DMS114 treated with DMSO at 0.1 percent for 48 hours (cell line): Measurements from ENCODE around the gene CXCL17.
"Not testable (repeated sequence)": the region's sequence is repeated elsewhere in the genome, so short reads cannot be mapped to it uniquely, and the experiment has no call there.

Experiments used
- DNase-seq: peaks from one replicate; lab custom pipeline; 2025; ENCODE audit not compliant: unreplicated experiment; lab: John Stamatoyannopoulos, UW

CXCL17 gene

DNA sequence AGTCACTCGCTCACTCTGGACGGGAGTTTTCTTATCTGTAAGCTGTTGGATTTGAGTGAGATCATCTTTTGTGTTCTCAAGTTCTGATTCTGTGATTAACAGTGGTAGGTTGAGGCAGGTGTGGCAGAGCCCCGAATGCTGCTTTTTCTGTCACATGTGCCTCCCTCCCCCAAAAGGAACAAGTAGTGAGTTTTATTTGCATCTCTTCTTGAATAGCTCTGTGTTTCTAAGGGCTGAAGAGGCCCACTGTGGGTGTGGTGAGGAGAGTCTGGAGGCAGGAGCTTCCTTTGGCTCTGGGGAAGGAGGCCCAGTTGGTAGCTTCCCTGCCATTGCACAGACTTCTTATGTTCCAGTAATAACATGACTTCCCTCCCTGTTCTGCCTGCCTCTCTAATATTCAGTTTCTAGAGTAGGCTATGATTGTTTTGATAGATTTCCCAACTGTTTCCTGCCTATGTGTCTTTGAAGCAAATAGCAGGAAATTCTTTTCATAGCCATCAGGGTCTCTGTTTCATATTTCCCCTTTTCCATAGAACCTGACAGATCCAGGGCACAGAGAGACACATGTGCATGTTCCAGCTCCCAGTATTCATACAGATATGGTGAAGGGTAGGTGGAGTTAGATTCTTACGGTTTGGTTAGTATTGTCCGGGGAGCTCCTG, 23.9 kb upstream of the CXCL17 start:
- DNase-seq, result no peak

DNA sequence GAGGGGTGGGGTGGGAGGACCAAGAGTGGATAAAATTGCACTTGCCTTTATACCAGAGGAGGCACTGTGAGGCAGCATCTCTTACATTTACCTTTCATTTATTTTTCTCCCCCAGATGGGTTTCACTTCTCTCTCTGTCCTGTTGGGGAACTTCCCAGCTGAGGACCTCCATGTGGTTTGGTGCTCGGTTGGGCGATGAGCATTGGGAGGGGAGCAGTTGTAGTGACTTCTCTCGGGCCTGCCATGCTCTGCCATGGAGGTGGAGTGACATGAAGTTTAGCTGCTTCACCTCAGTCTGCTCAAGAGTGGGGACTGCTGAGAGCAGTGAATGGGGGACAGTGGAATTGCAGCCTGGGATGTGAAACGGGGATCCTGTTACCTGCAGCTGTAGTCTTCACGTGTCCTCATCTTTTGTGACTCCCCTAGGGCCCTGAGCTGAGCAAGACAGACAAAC, 23.1 kb upstream of the CXCL17 start:
- no peak for DNase-seq

DNA sequence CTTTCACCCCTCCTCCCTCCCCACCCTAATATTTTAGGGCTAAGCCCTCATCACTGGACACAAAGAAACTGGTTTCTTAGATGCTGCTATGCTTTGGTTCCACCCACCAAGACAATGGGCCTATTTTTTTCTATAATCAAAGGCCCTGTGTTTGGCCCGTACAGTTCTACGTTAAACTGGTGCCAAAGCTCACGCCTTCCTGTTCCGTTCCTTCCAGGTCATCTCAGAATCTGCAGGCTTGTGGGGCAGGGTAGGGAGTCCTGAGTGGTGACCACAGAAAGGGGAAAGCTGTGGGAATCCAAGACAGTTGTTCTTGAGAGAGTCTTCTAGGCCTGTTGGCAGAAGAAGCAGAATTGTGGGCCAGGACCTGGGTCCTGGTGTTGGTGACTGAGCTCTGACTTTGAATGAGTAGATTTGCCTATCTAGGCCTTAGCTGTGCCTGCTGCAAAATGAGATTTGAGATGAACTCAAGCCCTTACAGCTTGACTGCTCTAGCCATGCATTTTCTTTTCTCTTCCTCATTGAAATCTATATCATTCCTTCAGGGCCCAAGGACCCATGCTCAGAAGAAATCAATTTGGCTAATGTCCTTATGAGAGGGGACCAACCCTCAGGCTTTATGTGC, 19.1 kb upstream of the CXCL17 start:
- DNase-seq, result no peak

DNA sequence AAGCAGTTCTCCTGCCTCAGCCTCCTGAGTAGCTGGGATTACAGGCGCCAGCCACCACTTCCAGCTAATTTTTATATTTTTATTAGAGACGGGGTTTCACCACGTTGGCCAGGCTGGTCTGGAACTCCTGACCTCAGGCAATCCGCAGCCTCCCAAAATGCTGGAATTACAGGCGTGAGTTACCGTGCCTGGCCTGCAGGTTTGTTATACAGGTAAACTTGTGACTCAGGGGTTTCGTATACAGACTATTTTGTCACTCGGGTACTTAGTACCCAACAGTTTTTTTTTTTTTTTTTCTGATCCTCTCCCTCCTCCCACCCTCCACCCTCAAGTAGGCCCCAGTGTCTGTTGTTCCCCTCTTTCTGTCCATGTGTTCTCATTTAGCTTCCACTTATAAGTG, 18.5 kb upstream of the CXCL17 start:
- not testable (repeated sequence) for DNase-seq

DNA sequence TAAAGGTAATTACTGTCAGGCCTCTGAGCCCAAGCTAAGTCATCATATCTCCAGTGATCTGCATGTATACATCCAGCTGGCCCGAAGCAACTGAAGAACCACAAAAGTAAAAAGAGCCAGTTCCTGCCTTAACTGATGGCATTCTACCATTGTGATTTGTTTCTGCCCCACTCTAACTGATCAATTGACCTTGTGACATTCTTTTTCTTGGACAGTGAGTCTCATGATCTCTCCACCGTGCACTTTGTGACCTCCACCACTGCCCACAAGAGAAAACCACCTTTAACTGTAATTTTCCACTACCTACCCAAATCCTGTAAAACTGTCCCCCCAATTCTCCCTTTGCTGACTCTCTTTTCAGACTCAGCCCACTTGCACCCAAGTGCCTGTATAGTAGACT, 17.2 kb upstream of the CXCL17 start:
- DNase-seq, result no peak

DNA sequence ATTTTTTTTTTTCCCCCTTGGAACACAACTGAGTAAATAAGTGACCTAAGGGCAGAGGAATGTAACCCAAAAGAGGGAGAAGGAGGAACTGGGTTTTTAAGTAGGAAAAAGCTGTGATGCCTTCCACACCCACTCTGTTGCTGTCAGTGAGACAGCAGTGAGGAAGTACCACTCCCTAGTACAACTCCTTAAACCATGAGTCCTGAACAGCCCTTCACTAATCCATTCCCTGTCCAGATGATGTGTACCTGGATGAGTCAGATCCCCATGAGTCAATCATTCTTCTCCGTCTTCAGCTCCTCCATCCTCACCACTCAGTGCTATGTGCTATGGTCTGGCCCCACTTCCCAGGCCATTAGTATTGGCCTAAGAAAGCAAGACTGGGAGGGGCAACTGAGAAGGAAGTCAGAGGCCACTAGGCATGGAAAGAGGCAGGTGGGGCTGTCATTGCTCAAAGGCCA, 12.9 kb upstream of the CXCL17 start:
- no peak for DNase-seq

DNA sequence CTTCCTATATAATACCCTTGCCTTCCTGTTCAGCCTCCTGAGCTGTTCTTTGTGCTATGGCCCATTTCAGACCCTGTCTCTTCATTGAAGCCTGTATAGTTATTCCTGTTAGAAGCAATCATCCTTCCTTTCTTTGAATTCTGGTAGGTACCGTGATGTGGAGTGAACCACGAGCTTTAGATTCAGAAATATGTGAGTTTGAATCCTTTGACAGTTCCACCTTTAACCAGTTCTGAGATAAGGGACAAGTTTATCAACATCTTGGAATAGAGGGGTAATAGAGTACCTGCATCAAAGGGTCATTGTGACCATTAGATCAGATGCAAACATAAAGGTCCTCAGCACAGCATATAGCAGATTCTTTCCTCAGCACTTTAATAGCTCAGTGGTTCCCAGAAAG, 12.3 kb upstream of the CXCL17 start:
- no peak for DNase-seq

DNA sequence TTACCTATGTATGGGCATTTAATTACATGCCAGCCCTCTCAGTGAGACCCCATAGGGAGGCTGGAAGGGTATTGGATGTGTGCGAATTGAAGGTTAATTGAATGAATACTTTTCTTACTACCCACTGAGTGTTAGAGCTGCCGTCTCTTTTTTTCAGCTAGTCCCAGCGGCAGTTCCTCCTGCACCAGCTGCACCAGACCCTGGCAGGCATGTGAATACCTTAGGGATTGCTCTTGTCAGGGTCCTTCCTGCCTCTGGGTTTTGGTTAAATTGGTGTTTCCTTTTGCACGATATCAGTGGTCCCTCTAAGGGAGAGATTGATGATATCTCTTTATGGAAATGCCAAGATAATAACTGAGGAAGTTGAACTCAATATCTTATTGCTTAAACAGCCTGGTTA, 9.8 kb upstream of the CXCL17 start:
- no peak for DNase-seq

DNA sequence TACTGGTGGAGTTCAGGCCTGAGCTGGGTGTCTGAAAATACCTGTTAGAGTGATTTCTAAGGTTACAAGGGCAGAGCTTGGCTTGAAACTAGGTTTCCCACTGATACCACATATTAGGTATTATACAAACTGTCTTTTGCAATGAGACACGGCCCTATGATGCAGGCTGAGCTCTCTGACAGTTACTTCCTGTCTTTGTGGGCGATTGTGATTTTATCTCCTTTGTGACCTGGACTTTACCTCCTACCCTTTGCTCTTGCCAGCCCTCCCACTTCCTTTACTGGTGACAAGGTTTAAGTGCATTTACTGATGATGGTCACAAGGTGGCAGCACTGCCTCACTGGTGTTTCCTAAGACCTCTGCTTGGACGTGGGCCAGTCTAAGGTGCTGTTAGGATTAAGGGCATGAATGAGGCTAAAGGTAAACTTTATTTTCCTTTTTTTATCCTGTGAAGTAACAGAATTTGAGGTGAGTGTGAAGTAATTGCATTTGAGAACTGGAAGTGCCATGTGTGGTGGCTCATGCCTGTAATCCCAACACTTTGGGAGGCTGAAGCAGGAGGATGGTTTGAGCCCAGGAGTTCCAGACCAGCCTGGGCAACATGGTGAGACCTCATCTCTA, 7.7 kb upstream of the CXCL17 start:
- DNase-seq, result peak; percentile 58

DNA sequence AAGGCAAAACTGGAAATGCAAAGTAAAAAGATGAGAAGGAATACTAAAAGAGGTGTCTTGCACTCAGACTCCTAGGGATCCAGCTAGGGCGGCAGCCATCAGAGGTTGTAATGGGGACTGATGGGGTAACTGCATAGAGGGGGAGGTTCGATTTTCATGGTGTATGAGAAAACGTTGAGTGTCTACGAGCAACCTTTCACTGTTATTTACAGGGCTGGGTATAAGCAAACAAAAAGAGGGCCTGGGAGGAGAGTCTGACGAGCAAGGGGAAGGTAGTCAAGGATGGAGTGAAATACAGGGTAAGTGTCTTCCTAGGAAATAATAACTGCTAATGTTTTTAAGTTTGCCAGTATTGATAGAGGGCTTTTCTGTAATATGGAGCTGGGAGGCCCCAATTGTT, 5.6 kb upstream of the CXCL17 start:
- not testable (repeated sequence) for DNase-seq

DNA sequence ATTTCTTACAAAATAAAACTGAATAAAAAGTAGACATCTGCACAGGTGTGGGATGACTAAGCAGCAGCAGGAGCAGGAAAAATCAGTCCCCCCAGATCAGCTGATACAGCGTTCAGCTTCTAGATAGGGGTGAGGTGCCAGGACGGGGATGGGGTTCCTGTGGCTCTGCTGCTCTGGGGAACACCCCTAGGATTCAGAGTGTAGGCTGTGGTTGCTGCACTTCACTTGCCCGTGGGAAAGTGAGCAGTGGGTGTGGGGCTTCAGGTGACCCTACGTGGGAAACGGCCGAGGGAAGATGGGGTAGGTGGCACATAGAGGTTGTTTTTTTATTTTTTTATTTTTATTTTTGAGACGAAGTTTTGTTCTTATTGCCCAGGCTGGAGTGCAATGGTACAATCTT, 3.2 kb upstream of the CXCL17 start:
- DNase-seq, result no peak

DNA sequence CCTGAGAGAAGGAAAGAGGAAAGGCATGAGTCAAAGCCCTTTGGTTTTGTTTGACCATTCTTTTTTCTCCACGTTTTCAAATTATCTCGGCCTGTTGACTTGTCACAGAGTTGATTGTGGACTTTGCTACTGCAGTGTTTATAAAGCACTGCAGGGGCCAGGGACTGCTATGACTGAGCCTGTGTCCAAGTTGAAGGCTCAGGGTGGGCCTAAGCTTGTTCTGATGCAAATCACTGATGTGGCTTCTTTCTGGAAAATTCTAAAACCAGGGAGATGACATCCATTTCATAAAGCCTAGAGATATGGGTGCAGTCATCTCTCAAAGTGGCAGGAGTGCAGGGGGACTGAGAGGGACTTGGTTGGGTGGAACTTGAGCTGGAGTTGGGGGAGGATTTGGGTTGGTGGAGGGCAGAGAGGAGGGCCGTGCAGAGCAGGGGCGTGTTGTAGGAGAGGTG, 1.2 kb upstream of the CXCL17 start:
- no peak for DNase-seq

DNA sequence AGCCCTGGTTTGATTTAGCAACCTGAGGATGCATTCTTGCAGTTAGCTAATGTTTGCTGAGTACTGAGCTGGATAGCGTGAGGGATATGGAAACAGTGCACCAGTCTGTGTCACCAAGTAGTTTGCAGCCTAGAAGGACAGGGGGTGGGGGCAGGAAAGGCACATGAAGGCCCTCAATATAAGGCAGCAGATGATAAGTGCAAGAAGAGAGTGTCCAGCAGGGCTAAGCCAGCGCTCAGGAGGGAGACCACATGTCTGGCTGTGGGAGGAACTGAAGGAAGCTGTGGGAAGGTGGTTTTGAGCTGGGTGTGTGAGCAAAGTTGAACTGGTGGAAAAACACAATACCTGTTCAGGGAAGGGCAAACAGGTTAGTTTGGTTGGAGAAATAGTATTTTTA, 1.7 kb downstream of the CXCL17 start:
- no peak for DNase-seq

DNA sequence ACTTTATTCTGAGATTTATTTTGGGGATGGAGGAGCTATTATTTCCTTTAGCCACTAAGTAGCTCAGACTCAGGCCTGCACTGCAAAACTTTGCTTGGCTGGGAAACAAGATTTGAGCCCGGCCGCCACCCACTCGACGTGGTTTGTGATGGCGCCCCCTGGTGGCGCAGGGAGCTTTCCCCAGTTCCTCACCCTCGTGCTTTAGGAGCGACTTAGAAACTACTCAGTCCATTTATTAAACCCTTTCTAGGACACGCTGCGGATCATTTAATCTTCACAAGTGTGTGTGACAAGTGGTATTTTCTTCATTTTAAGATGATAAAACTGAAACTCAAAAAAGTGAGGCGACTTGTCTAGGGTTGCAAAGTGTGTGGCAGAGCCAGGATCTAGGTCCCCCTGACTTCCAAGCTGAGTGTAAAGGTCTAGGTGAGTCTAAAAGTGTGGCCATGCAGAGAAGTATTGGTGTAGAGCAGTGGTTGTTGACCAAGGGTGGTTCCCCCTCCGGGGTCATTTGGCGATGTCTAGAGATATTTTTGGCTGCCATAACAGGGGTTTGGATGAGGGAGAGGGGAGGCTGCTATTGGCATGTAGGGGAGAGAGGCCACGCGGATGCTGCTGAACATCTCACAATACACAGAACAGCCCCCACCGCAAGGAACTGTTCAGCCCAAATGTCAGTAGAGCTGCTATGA, 2.2 kb downstream of the CXCL17 start:
- DNase-seq, result peak; percentile 14

DNA sequence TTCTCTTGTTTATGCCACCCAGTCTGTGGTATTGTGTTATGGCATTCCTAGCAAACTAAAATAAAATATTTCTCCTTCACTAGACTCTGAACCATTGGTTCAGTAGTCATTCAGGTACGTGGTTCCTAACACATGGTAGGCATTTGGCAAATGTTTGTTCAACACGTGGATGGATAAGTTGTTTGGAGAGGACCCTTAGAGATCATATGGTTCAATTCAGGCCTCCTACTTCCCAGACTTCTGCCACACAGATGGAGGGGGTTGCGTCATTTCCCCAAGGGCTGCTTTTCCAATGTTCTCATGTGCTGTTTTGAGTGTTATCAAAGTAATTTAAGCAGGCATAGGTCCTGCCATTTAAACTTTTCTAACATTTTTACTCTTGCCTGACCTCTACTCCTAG, 6.7 kb downstream of the CXCL17 start:
- DNase-seq, result no peak

DNA sequence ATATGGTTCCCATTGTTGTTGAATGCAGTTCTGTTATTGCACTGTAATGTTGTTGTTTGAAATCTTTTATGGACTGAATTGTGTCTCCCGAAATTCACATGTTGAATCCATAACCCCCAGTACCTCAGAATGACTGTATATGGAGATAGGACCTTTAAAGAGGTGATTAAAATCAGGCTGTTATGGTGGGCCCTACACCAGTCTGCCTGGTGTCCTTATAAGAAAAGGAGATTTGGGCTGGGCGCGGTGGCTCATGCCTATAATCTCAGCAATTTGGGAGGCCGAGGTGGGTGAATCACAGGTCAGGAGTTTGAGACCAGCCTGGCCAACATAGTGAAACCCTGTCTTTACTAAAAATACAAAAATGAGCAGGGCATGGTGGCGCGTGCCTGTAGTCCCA, 7.4 kb downstream of the CXCL17 start:
- DNase-seq, result no peak

DNA sequence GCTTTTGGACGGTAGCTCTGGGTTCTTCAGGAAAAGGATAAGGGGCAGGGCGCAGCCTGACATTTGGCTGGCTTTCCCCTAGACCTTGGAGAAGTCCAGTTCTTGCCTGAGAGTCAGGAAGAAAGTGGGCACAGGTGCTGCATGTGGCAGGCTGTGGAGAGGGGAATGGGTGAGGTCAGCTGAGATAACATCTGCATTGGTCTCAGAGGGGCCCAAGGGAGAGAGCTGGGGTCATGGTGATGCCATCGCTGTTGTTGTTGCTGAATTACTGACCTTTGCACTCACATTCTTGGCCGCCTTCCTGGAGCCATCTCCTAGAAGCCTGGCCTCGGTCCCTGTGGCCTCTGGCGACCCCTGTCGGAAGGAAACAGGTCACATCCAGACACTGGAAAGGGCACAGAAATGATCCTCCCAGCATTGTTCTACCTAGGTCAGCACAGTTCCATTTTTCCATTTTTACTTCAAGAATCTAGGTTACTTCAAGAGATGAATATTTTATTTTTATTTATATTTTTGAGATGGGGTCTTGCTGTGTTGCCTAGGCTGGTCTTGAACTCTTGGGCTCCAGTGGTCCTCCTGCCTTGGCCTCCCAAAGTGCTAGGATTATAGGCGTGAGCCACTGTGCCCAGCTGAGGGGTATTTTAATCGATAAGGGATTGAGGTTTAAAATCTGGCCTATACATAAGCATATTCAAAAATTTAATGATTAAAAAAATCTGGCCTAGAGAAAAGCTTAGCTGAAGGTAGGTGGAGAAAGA, 9.1 kb downstream of the CXCL17 start:
- no peak for DNase-seq

DNA sequence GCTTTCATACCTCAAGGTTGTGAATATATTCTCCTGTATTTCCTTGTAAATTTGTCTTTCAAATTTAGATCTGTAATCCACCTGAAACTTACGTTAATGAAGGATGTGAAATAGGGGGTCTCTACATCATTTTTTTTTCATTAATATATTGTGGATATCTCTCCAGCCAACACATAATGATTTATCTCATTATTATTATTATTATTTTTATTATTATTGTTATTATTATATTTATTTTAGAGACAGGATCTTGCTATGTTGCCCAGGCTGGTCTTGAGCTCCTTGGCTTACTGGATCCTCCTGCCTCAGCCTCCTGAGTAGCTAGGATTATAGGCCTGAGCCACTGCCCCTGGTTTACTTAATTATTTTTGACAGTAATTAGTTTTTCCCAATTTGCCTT, 11.3 kb downstream of the CXCL17 start:
- no peak for DNase-seq

DNA sequence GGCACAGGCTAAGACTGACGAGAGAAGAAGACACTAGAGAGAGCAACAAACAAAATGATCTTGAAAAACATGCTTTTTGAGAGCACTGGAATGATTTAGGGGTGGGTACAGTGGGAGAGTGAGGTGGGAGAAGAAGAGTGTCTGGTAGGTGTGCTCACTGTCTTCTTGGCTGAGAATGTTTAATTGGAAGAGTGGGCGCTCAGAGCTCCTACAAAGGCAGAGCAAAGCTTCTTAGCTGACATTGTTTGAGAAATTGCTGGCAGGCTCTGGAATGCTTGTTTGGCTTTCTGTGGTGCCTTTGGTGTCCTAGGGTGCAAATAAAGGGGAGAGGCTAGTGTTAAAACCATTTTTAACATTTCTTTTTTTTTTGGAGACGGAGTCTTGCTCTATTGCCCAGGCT, 14.1 kb downstream of the CXCL17 start:
- DNase-seq, result no peak

DNA sequence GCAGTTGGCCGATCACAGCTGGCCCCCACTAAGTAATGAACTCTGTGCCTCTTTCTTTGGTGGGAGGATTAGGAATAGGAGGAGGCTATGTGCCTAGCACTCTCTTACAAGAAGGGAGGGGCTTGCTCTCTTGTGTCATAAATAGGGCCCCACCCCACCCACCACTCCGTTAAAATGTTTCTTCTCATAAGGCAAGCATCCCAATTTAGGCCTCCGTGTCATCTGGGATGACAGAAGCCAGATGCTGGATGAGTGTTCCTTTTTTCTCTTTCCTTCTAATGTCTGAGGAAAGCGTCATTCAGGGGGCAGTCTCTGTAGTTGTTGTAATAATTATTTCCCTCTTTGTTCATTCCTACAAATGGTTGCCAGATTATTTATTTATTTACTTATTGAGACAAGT, 15.4 kb downstream of the CXCL17 start, which contains the start of gene LIPE:
Gene LIPE (minus strand): TSS at position 76 of the 400 bp plus-strand sequence. CDS start 239 bp downstream, outside the sequence.
- DNase-seq, result no peak

DNA sequence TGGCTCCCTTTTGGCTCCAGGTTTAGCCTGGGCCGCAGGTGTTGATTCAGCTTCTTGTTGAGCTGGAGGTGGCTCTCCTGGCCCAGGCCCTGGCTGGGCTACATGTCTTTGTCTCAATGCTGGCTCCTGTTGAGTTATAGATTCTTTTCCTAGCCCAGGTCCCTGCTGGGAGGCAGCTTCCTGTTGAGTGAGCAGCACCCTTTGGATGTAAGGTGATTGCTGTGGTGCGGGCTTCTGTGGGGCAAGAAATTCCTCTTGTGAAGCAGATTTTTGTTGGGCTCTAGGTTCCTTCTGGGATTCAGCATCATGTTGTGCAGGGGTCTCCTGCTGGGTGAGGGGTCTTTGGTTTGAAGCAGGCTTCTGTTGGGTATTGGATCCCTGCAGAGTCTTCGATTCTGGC, 16.1 kb downstream of the CXCL17 start:
- DNase-seq, result no peak
